HG03175 (cell line): ENCODE data around the gene SPATA6L.
"Not testable (repeated sequence)": the region's sequence is repeated elsewhere in the genome, so short reads cannot be mapped to it uniquely, and the experiment has no call there.

Experiments used
- ATAC-seq: cut with Tn5 transposase; IDR thresholded peaks from one replicate; pipeline ENCODE4 v1.9.1; 2021; ENCODE audit warnings: mild to moderate bottlenecking, moderate library complexity; ENCODE audit not compliant: unreplicated experiment

SPATA6L gene

GRCh38 chr9:4678679-4679267, 12.5 kb upstream of the SPATA6L start:
- ATAC-seq, result peak; percentile 14

- ATAC-seq, result no peak
Measured at GRCh38 chr9:4677392-4677791, 11.1 kb upstream of the SPATA6L start.

- no peak for ATAC-seq
Measured at GRCh38 chr9:4674783-4675182, 8.5 kb upstream of the SPATA6L start.

- ATAC-seq, result no peak
Measured at GRCh38 chr9:4671737-4672136, 5.5 kb upstream of the SPATA6L start.

- ATAC-seq, result no peak
Measured at GRCh38 chr9:4670591-4670990, 4.3 kb upstream of the SPATA6L start.

GRCh38 chr9:4669890-4670289, 3.6 kb upstream of the SPATA6L start:
- no peak for ATAC-seq

- no peak for ATAC-seq
Measured at GRCh38 chr9:4668604-4669003, 2.3 kb upstream of the SPATA6L start.

- ATAC-seq, result no peak
Measured at GRCh38 chr9:4667681-4668080, 1.4 kb upstream of the SPATA6L start.

GRCh38 chr9:4665357-4665756, 923 bp downstream of the SPATA6L start:
- ATAC-seq, result no peak

- ATAC-seq, result no peak
Measured at GRCh38 chr9:4663956-4664355, 2.3 kb downstream of the SPATA6L start.

GRCh38 chr9:4662989-4663792, 3.1 kb downstream of the SPATA6L start:
- ATAC-seq, result no peak

- ATAC-seq, result peak; percentile 85
Measured at GRCh38 chr9:4662108-4662988, 3.9 kb downstream of the SPATA6L start, which contains the start of gene PLPP6. PLPP6 (plus strand) TSS chr9:4662294; CDS start chr9:4662376, 82 bp downstream.

- no peak for ATAC-seq
Measured at GRCh38 chr9:4661611-4662010, 4.7 kb downstream of the SPATA6L start.

GRCh38 chr9:4661165-4661564, 5.1 kb downstream of the SPATA6L start:
- no peak for ATAC-seq

GRCh38 chr9:4660665-4661064, 5.6 kb downstream of the SPATA6L start:
- ATAC-seq, result not testable (repeated sequence)

- no peak for ATAC-seq
Measured at GRCh38 chr9:4657426-4658159, 8.7 kb downstream of the SPATA6L start.

- ATAC-seq, result no peak
Measured at GRCh38 chr9:4656621-4657020, 9.7 kb downstream of the SPATA6L start.

GRCh38 chr9:4656196-4656595, 10.1 kb downstream of the SPATA6L start:
- ATAC-seq, result not testable (repeated sequence)

- no peak for ATAC-seq
Measured at GRCh38 chr9:4654538-4654937, 11.7 kb downstream of the SPATA6L start.

- ATAC-seq, result no peak
Measured at GRCh38 chr9:4654084-4654483, 12.2 kb downstream of the SPATA6L start.

- ATAC-seq, result no peak
Measured at GRCh38 chr9:4642351-4642750, 23.9 kb downstream of the SPATA6L start.
